AG10803 (cell line): Measurements from ENCODE around the gene TESMIN.

Source experiments
- DNase-seq: peaks from one replicate; pipeline ENCODE4 v3.0.0; 2010; ENCODE audit warnings: low read depth
- H3K4me3 ChIP-seq: 2 replicates; pipeline ENCODE4 v1.5.1; 2011; ENCODE audit warnings: mild to moderate bottlenecking, low read length, control low read depth
- TF ChIP-seq, protein P1 (sequence below): conservative IDR thresholded peaks from 2 replicates; pipeline ENCODE4 v1.5.1; 2011; ENCODE audit warnings: mild to moderate bottlenecking, low read length, control low read depth, inconsistent platforms

The TESMIN gene, protein sequence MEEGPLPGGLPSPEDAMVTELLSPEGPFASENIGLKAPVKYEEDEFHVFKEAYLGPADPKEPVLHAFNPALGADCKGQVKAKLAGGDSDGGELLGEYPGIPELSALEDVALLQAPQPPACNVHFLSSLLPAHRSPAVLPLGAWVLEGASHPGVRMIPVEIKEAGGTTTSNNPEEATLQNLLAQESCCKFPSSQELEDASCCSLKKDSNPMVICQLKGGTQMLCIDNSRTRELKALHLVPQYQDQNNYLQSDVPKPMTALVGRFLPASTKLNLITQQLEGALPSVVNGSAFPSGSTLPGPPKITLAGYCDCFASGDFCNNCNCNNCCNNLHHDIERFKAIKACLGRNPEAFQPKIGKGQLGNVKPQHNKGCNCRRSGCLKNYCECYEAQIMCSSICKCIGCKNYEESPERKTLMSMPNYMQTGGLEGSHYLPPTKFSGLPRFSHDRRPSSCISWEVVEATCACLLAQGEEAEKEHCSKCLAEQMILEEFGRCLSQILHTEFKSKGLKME

DNA sequence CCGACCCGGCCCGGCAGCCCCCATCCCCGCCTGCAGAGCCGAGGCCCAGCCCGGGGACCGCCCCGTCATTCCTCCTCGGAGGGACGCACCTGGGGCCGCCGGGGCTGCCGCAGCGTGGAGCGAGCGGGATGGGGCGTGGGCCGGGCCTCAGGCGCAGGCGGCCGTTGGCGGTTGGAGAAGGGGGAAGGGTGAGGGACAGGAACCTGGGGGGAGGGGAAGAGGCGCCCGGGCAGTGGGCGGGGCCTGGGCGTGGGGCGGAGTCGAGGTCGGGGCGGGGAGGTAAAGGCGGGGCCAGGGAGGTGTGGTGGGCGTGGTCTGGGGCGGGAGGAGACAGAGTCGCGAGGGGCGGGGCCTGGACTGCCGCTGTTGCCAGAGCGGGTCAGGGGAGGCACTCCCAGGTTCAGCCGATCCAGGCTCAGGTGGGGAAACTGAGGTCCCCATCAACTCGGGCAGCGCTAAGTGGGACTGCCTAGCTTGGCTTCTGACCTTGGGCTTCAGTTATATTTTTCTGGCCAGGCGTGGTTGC lies at the start of gene TESMIN:
Gene TESMIN (minus strand): TSS at position 190 of the 526 bp plus-strand sequence. CDS start 860 bp downstream, outside the sequence.
- peak; percentile 48 for DNase-seq
- TF ChIP-seq, protein P1, sequence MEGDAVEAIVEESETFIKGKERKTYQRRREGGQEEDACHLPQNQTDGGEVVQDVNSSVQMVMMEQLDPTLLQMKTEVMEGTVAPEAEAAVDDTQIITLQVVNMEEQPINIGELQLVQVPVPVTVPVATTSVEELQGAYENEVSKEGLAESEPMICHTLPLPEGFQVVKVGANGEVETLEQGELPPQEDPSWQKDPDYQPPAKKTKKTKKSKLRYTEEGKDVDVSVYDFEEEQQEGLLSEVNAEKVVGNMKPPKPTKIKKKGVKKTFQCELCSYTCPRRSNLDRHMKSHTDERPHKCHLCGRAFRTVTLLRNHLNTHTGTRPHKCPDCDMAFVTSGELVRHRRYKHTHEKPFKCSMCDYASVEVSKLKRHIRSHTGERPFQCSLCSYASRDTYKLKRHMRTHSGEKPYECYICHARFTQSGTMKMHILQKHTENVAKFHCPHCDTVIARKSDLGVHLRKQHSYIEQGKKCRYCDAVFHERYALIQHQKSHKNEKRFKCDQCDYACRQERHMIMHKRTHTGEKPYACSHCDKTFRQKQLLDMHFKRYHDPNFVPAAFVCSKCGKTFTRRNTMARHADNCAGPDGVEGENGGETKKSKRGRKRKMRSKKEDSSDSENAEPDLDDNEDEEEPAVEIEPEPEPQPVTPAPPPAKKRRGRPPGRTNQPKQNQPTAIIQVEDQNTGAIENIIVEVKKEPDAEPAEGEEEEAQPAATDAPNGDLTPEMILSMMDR: no peak
- peak within 1 kb of the TSS; percentile 48 for H3K4me3 ChIP-seq

GRCh38 chr11:68798221-68798813 lies 47.0 kb upstream of the TESMIN start:
- H3K4me3 ChIP-seq: no peak overlapping the region
- DNase-seq: peak; percentile 6
- TF ChIP-seq, protein P1: peak; percentile 62

- H3K4me3 ChIP-seq: no peak overlapping the region
- DNase-seq: no peak
- TF ChIP-seq, protein P1: no peak
Observed at GRCh38 chr11:68796801-68797200, 45.5 kb upstream of the TESMIN start.

- TF ChIP-seq, protein P1: no peak
- no peak overlapping the region for H3K4me3 ChIP-seq
- no peak for DNase-seq
Observed at GRCh38 chr11:68792400-68792966, 41.2 kb upstream of the TESMIN start.

DNA sequence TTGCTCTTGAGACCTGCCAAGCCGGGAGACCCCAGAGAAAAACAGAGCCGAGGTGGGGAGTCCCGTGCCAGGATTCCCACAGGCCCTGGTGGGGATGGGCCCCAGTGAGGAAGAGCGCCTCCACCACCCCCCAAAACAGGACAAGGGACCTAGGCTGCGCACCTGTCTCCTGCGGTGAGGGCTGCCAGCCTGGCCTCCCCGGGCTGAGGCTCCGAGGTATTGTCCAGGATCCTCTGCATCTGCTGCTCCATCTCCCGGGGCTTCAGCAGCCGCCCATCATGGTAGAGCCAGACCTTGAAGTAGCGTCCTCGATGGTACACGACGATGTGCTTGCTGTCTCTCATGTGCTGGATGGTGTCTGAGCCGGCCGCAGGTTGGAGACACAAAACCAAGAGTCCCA lies 33.3 kb upstream of the TESMIN start:
- TF ChIP-seq, protein P1: no peak
- H3K4me3 ChIP-seq: no peak overlapping the region
- DNase-seq: no peak

DNA sequence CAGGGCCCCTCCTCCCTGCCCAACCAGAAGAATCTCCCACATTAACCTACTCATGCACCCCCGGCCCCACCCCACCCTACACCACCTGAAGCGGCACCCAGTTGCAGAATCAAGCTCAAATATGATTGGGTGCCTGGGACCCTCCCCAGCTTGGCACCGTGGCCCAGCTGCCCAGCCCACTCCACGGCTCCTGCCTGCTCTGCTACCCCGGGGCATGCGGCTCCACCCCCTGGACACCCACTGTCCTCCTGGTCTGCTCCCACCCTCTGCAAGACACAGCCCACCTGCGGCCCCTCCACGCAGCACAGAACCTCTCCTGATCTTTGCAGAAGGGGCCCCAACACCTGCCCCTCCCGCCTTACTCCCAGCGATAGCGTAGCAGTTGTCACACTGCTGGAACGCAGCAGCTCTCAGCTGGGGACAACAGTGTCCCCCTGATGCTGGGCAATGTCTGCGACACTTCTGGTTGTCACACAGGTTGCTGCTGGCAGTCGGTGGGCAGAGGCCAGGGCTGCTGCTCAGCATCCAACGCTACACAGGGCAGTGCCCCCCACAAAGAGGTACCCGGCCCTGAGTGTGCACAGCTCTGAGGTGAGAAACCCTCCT lies 32.0 kb upstream of the TESMIN start:
- H3K4me3 ChIP-seq: no peak overlapping the region
- TF ChIP-seq, protein P1: no peak
- DNase-seq: no peak
